GM18909 (cell line): ENCODE data around the gene CCDC74B.
"Not testable (repeated sequence)": the region's sequence is repeated elsewhere in the genome, so short reads cannot be mapped to it uniquely, and the experiment has no call there.

ENCODE experiments used
- ATAC-seq: cut with Tn5 transposase; IDR thresholded peaks from one replicate; pipeline ENCODE4 v1.9.1; 2021; ENCODE audit warnings: mild to moderate bottlenecking; ENCODE audit not compliant: unreplicated experiment, poor library complexity

The CCDC74B gene

DNA sequence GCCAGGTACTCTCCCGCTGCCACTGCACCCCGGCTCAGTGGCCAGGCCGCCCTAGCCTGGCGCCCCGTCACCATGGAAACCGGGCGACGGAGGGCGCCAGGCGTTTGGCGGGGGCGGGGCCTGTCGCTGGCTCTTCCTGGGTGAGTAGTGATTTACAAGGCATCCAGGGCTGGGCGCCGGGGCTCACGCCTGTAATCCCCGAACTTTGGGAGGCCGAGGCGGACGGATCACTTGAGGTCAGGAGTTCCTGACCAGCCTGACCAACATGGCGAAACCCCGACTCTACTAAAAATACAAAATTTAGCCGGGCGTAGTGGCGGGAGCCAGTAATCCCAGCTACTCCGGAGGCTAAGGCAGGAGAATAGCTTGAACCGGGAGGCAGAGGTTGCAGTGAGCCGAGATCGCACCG, at the start of gene CCDC74B:
CCDC74B (minus strand) TSS at position 107 of the 409 bp plus-strand sequence. CDS start 116 bp downstream, outside the sequence.
- ATAC-seq: peak; percentile 93

GRCh38 chr2:130193824-130194223, 48.9 kb upstream of the CCDC74B start:
- ATAC-seq: not testable (repeated sequence)

DNA sequence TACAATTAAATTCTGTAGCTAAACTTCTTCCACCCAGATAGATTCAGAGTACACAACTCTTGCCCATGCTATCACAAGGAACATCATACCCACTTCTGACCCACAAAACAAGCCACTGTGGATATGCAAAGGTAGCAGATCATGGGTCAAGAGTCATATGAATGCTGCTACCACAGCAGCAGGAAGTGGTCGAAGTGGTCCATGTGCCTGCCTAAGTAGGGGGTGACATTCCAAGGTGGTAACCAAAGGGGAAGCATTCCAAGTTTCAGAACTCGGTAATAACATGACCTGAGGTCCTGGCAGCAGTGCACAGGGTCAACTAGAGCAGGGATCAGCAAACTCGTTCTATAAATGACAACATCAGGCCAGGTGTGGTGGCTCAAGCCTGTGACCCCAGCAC, 47.5 kb upstream of the CCDC74B start:
- ATAC-seq: not testable (repeated sequence)

DNA sequence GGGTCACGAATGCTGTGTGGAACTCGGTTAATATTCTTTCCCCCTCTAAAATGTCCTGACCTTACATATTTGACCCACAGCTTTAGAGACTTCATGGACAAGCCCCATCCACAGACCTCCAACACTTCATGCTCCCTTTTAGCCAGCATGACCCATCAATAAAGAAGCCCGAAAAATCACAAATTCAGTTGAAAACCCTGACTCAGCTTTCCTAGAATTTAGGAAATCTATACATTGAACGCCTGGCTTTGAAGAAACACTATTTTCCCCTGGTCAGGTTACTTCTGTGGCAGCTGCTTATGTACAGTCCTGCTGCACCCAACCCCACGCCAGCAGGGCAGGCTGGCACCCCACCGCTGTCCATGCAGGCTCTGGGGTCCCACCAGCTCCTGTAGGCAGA, 46.4 kb upstream of the CCDC74B start:
- ATAC-seq: not testable (repeated sequence)

GRCh38 chr2:130190237-130190636, 45.3 kb upstream of the CCDC74B start:
- ATAC-seq: no peak

DNA sequence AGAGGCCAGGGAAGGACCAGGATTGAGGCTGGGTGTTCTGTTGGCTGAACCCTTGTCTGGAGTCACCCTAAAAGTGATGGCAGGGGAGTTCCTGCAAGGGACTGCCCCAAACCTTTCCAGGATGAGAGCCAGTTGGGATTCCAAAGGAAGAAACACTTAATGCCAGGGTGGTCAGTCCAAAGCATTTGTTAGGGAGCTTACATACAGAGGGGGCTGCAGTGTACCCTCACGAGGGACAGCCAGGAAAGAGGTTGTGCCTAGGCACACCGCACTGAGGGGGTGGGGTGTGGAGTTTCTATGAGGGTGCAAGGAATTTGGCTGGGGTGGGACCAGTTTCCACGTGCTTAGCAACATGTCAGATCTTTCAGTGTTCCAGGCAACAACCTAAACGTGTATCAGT, 44.0 kb upstream of the CCDC74B start:
- not testable (repeated sequence) for ATAC-seq

GRCh38 chr2:130187859-130188792, 43.2 kb upstream of the CCDC74B start:
- ATAC-seq: not testable (repeated sequence)

DNA sequence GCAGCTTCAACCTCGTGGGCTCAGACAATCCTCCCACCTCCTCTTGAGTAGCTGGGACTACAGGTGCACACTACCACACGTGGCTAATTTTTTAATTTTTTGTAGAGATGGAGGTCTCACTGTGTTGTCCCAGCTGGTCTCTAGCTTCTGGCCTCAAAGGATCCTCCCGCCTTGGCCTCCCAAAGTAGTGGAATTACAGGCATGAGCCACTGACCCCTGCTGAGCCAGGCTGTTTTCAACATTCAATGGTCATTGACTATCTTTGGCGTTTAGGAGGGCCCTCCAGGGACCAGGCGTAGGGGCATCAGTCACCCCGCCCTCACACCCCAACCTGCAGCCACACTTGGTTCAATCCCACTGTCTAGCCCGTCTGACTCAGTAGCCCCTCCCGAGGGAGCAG, 42.4 kb upstream of the CCDC74B start:
- ATAC-seq: no peak

GRCh38 chr2:130186391-130186790, 41.5 kb upstream of the CCDC74B start:
- no peak for ATAC-seq

GRCh38 chr2:130185896-130186295, 41.0 kb upstream of the CCDC74B start:
- no peak for ATAC-seq

GRCh38 chr2:130185436-130185835, 40.5 kb upstream of the CCDC74B start:
- no peak for ATAC-seq

- ATAC-seq: no peak
Observed at GRCh38 chr2:130183512-130184373, 38.8 kb upstream of the CCDC74B start.

- peak; percentile 13 for ATAC-seq
Observed at GRCh38 chr2:130182826-130183511, 38.1 kb upstream of the CCDC74B start.

DNA sequence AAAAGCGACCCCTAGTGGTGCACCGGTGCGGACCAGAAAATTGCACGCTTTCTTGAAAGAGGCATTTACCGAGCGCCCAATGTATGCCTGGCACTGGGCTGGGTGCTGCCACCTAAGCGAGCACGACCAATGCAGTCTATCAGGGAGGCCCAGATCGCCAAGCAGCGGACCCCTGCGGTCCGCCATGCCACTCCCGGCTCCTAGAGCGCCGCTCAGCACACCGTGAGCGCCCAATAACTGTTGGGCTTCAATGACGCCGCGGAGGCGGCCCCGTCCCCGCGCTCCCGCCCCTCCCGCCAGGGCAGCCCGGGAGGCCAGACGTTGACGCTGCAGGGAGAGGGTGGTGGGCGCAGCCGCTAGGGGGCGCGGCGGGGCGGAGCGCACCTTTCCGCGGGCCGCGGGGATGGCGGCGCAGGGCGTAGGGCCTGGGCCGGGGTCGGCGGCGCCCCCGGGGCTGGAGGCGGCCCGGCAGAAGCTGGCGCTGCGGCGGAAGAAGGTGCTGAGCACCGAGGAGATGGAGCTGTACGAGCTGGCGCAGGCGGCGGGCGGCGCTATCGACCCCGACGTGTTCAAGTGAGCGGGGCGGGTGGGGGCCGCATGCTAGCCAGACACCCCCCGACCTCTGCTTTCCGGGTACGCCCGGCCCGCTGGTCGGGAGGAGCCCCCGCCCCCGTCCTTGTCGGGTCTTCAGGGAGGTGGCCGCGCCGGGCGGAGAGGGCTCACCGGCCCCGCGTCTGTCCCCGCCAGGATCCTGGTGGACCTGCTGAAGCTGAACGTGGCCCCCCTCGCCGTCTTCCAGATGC, 37.2 kb upstream of the CCDC74B start, which contains the start of gene MZT2B:
MZT2B (plus strand) TSS at position 383 of the 803 bp plus-strand sequence; CDS start at position 404, 21 bp downstream.
- ATAC-seq: peak; percentile 83

GRCh38 chr2:130181325-130181879, 36.5 kb upstream of the CCDC74B start, which contains the start of gene SMPD4:
SMPD4 (minus strand) TSS chr2:130181602; CDS start chr2:130176592, 5,010 bp downstream.
- ATAC-seq: peak; percentile 57

- ATAC-seq: not testable (repeated sequence)
Observed at GRCh38 chr2:130180404-130181324, 35.8 kb upstream of the CCDC74B start.

DNA sequence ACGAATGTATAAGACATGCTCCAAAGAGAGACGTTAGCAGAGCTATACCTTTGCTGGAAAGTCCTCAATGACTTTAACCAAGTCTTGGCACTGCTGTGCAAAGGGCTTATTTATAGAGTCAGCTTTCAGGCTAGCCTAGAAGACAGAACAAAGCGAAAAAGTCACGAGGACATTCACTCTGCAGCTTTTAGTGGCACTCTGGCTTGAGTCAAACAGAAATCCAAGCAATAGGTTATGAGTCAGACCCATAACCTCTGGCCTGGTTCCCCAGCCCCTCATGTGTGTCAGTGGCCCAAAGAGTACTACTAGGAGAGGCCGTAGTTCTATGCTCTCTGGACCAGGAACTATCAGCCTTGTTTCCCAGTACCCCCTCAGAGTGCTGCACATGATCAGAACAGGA, 30.0 kb upstream of the CCDC74B start:
- ATAC-seq: not testable (repeated sequence)

DNA sequence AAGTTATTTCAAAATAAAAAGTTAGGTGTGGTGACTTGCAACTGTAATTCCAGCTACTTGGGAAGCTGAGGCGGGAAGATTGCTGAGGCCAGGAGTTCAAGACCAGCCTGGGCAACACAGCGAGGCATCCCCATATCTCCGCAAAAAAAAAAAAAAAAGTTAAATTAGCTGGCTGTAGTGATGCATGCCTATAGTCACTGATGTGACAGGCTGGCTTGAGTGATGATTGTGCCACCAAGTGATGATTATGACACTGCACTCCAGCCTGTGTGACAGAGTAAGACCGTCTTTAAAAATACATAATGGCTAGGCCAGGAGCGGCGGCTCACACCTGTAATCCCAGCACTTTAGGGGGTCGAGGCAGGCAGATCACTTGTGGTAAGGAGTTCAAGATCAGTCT, 25.0 kb upstream of the CCDC74B start:
- no peak for ATAC-seq
